ENCODE data around the gene A1BG.

DNA sequence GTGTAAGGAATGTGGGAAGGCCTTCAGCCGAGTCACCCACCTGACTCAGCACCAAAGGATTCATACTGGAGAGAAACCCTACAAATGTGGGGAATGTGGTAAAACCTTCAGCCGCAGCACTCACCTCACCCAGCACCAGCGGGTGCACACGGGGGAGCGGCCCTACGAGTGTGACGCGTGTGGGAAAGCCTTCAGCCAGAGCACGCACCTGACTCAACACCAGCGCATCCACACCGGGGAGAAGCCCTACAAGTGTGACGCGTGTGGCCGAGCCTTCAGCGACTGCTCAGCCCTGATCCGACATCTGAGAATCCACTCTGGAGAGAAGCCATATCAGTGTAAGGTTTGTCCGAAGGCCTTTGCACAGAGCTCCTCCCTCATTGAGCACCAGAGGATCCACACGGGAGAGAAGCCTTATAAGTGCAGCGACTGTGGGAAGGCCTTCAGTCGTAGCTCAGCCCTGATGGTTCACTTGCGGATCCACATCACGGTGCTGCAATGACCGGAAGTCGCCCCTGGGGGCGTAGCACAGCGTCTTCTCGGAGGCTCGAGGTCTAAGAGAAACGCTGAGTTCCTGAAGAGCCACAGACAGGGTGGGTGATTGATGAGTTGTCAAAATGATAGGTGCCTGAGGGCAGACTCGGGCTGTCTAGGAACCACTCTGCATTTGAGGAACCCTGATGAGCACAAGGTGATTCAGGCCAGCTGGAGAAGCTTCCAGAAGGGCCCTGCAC, 14.3 kb downstream of the A1BG start:
- TF ChIP-seq, protein P1, sequence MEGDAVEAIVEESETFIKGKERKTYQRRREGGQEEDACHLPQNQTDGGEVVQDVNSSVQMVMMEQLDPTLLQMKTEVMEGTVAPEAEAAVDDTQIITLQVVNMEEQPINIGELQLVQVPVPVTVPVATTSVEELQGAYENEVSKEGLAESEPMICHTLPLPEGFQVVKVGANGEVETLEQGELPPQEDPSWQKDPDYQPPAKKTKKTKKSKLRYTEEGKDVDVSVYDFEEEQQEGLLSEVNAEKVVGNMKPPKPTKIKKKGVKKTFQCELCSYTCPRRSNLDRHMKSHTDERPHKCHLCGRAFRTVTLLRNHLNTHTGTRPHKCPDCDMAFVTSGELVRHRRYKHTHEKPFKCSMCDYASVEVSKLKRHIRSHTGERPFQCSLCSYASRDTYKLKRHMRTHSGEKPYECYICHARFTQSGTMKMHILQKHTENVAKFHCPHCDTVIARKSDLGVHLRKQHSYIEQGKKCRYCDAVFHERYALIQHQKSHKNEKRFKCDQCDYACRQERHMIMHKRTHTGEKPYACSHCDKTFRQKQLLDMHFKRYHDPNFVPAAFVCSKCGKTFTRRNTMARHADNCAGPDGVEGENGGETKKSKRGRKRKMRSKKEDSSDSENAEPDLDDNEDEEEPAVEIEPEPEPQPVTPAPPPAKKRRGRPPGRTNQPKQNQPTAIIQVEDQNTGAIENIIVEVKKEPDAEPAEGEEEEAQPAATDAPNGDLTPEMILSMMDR (IDR thresholded peaks at IDR 0.05) = no peak
- no peak for TF ChIP-seq POLR2A (IDR thresholded peaks at IDR 0.05)
